Measurements from ENCODE around the gene HAPSTR1.

Gene HAPSTR1

GRCh38 chr16:9124444-9124843 is 33.0 kb downstream of the HAPSTR1 start:
- DNase-seq = no peak

- DNase-seq = no peak
Measured at GRCh38 chr16:9124908-9125584, 33.6 kb downstream of the HAPSTR1 start.

GRCh38 chr16:9125658-9126505 is 34.4 kb downstream of the HAPSTR1 start:
- DNase-seq = no peak

GRCh38 chr16:9126609-9127008 is 35.2 kb downstream of the HAPSTR1 start:
- no peak for DNase-seq

- DNase-seq = no peak
Measured at GRCh38 chr16:9128346-9129342, 37.2 kb downstream of the HAPSTR1 start.

- no peak for DNase-seq
Measured at GRCh38 chr16:9134306-9134705, 42.9 kb downstream of the HAPSTR1 start.

GRCh38 chr16:9134739-9135138 is 43.3 kb downstream of the HAPSTR1 start:
- peak; percentile 17 for DNase-seq

- no peak for DNase-seq
Measured at GRCh38 chr16:9135797-9136196, 44.4 kb downstream of the HAPSTR1 start.

GRCh38 chr16:9136596-9136995 is 45.2 kb downstream of the HAPSTR1 start:
- DNase-seq = no peak

- DNase-seq = no peak
Measured at GRCh38 chr16:9138021-9138680, 46.7 kb downstream of the HAPSTR1 start.

GRCh38 chr16:9138731-9139501 is 47.5 kb downstream of the HAPSTR1 start:
- peak; percentile 23 for DNase-seq

- DNase-seq = peak; percentile 39
Measured at GRCh38 chr16:9139965-9140364, 48.5 kb downstream of the HAPSTR1 start.

All from NCI-H526 treated with DMSO at 0.1 percent for 48 hours (cell line).